Cardiac septum (tissue), 1 donor: Measurements from ENCODE around the gene IYD. TPM values are rescaled to one million over a fixed set of nuclear protein-coding genes. Genes with fewer than 3 reads are reported as not detected.
"Not testable (repeated sequence)": the region's sequence is repeated elsewhere in the genome, so short reads cannot be mapped to it uniquely, and the experiment has no call there.

ENCODE experiments used
- DNase-seq: peaks from one replicate; pipeline ENCODE4 v3.0.0-alpha.2; 2020; ENCODE audit warnings: low spot score
- intact Hi-C: fragments of 100-400 bp; cut with DNase I; formaldehyde crosslinking; loops from one replicate; pipeline ENCODE4 v1.14.0; 2022
- total RNA-seq: library from RNA; stranded (reverse); fragmentation: NEBNext Ultra II Directional; extraction: Animal tissue kit (Norgen Biotek cat#: 25700); gene quantifications from one replicate; pipeline ENCODE4 v1.2.1, GENCODE V29; 2021
- donor health status: DM: no; HTN: no; CAD: no.

Gene IYD
- total RNA-seq, 1 donor from 2014 or later, result not detected

DNA sequence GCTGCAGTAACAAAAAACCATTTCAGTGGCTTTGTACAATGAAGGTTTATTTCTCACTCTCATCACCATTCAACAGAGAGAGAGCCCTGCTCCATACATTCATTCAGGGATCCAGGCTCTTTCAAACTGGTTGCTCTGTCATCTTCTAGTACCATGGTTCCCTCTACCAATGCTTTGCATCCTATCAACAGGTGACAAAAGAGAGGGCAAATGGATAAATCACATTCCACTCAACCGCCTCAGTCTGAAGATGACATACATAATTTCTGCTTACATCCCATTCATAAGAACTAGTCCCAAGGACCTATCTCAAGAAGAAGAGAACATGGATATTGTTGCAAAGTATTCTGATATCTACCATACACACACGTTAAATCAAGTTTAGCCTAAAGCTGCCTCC, 51.6 kb downstream of the IYD start:
- intact Hi-C loops, result loop anchor here (5.0 kb wide), 1 partner anchor 252 kb away; no protein-coding TSS in a partner anchor
- DNase-seq, result no peak

DNA sequence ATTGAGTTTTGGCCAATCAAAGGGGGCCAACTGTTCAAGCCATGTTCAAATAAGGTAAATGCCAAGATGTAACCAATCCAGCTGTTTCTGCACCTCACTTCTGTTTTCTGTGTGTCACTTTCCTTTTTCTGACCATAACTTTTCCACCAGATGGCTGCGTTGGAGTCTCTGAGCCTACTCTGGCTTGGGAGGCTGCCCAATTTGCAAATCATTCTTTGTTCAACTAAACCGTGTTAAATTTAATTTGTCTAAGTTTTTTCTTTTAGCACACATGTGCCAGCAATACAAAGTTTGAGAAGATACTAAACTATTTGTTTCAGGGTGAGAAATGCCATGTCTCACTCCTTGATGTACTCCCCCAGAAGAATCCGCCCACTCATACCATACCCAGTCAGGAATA, 52.1 kb downstream of the IYD start:
- intact Hi-C loops, result loop anchor here (5.0 kb wide), 1 partner anchor 251 kb away; no protein-coding TSS in a partner anchor
- DNase-seq, result no peak

DNA sequence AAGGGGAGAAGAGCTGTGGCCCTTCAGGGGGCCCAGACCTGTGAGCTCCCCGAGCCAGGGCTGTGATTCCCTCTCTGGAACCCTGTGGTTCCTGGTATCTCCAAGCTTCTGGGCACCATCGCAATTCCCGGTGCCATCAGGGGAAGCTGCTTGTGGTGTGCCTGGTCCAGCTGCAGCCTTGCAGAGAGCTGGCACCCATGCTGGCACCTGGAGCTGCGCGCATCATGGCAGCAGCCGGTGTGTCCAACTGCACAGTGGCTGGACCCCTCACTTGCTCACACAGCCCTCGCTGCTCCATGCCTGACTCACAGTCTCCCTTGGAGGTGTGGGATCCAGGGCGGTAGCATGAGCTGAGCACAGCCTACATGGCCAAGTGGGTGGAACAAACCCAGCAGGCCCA, 56.7 kb downstream of the IYD start:
- intact Hi-C loops, result no loop called here
- no peak for DNase-seq

DNA sequence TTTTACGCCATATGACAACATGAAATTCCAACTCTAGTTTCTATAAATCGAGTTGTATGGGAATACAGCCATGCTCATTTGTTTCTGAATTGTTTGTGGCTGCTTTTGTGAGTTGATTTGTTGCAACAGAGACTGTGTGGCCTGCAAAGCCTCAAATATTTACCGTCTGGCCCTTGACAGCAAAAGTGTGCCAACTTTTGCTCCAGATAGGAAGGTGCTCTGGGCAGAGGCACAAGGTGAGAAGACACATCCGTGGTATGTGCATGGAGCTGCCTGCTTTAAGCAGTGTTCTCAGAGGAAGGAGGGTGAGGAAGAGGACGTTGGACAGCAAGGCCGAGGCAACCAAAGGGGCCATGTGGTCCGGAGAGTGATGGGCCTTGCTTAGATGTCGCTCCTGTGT, 57.4 kb downstream of the IYD start:
- intact Hi-C loops, result no loop called here

GRCh38 chr6:150427037-150427602, 58.3 kb downstream of the IYD start:
- no peak for DNase-seq
- intact Hi-C loops, result no loop called here

More for the DNA sequence above, 57.4 kb downstream of the IYD start:
- no peak for DNase-seq

DNA sequence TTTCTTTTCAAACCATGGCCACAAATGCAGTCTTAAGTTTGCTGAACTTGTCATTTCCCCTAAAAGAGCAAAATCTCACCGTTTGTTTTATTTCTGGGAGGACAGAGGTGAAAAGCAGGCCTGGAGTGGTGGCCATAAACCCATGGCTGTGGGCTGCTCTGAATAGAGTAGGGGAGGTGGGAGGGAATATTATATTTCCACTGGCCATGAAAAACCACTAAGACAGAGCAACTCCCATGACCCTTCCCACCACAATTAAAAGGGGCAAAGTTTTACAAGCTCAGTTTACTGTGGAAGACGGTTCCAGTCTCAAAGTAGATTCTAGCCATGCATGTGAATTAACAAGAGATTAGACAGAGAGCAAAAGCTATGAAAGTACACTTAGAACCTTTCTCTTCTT, 59.0 kb downstream of the IYD start:
- intact Hi-C loops, result no loop called here
- no peak for DNase-seq

GRCh38 chr6:150430815-150431214, 62.0 kb downstream of the IYD start:
- no peak for DNase-seq
- intact Hi-C loops, result no loop called here

GRCh38 chr6:150435360-150435759, 66.5 kb downstream of the IYD start:
- intact Hi-C loops, result no loop called here
- DNase-seq, result no peak

GRCh38 chr6:150435832-150436231, 67.0 kb downstream of the IYD start:
- DNase-seq, result no peak
- intact Hi-C loops, result no loop called here

DNA sequence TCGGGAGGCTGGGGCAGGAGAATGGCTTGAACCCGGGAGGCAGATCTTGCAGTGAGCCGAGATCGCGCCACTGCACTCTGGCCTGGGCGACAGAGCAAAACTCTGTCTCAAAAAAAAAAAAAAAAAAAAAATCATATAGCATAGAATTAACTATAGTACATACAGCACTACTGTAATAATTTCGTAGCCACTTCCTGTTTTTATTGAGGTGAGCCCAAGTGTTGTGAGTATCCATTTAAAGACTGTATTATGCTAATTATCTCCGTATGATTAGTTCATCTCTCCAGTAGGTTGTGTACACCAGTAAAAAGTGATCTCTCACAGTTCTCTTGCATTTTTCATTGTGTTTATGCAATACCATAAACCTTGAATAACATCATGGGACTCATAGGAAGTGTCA, 70.6 kb downstream of the IYD start:
- intact Hi-C loops, result no loop called here
- DNase-seq, result no peak

GRCh38 chr6:150443621-150444020, 74.8 kb downstream of the IYD start:
- no peak for DNase-seq
- intact Hi-C loops, result no loop called here

DNA sequence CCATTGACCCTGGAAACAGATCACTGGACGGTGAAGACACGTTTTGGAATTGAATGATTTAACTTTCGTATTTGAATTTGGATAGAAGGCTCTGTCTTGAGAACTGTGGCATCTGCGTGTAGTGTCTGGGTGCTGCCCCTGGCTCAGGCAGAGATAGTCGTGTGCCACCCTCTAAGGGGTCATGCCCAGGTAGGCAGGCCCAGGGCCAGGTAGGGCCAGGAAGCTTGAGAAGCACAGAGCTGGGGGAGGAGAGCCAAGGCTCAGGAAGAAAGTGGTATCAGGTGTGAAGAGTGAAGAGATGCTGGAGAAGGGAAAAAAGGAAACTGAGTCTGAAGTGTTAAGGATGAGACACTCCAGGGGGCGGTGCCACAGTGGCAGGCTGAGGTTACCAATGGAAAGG, 75.5 kb downstream of the IYD start:
- intact Hi-C loops, result no loop called here

DNA sequence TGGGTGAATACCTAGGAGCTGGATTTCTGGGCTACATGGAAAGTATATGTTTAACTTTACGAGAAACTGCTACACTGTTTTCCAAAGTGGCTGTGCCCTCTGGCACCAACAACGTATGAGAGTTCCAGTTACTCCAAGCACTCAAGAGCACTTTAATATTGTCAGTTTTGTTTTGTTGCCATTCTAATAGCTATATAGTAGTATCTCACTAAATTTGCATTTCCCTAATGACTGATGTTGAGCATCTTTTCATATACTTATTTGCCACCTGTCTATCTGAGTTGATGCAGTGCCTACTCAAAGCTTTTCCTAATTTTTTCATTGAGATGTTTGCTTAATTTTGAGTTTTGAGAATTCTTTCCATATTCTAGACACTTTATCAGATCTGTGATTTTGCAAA, 76.7 kb downstream of the IYD start:
- DNase-seq, result no peak
- intact Hi-C loops, result no loop called here

More for the DNA sequence above, 75.5 kb downstream of the IYD start:
- DNase-seq, result no peak

- DNase-seq, result no peak
- intact Hi-C loops, result no loop called here
Observed at GRCh38 chr6:150448221-150448620, 79.4 kb downstream of the IYD start.

GRCh38 chr6:150449055-150449454, 80.2 kb downstream of the IYD start:
- intact Hi-C loops, DNase-seq: not testable (repeated sequence)

GRCh38 chr6:150450918-150451317, 82.1 kb downstream of the IYD start:
- intact Hi-C loops, result no loop called here
- no peak for DNase-seq

DNA sequence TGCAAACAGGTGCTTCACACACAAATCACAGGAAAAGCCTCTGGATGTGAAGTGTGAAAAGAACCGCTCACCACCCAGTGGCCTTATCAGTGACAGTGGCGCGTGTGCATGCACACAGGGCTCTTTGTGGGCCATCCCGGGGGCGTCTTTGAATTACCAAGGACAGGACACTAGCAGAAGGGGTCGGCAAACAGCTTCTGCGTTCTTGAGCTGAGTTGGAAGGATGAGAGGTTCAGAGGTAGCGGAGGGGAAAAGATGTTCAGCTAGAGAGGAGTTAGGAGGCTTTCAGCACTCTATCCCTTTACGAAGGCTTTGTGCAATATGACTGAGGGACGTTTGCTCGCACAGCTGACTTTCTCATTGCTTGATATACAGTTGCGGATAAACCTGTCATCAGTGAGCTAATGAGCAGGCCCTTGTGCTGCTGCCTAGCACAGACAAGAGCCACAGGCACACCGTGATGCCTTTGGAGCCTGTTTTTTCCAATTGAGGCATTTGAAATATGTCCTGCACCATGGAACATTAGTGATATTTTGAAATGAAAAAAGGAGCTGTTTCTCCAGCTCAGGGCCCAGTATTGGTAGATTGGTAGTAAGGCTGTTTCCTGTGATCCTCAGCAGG, 83.1 kb downstream of the IYD start:
- intact Hi-C loops, result no loop called here
- DNase-seq, result no peak

- intact Hi-C loops, result no loop called here
- DNase-seq, result peak; percentile 84
Observed at GRCh38 chr6:150452428-150453243, 83.8 kb downstream of the IYD start.

DNA sequence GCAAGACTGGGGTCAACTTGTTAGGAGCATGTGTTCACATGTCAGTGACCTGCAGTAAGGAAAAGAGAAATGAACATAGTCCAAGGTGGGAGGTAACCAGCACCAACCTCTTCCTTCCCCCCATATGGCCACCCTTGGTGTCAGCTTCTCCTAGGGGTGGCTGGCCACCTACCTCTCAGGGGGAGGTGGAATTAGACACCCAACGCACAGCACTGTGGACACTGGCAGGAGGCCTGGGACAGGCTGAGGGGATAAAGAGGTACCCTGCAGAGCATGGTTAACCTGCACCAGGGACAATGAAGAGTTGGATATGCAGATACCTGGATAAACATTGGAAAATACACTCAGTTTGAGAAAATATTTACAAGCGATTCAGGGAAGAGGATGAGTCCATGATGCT, 84.5 kb downstream of the IYD start:
- no peak for DNase-seq
- intact Hi-C loops, result no loop called here
